MM.1S (cell line): Measurements from ENCODE around the gene DLG3.

Experiments used
- DNase-seq: peaks from one replicate; pipeline ENCODE4 v3.0.0-alpha.2; 2015
- H2AFZ ChIP-seq: fragments of 300-600 bp; sonication (generic); 2 replicates; pipeline ENCODE4 v1.6.0; 2016; ENCODE audit warnings: antibody characterized with exemption, low read length
- H3F3A ChIP-seq: fragments of 300-600 bp; sonication (generic); 2 replicates; pipeline ENCODE4 v1.6.1; 2016; ENCODE audit warnings: mild to moderate bottlenecking, antibody characterized with exemption, low read length, moderate library complexity, mixed read lengths; ENCODE audit not compliant: insufficient read depth
- H3K27ac ChIP-seq: fragments of 300-600 bp; sonication (generic); 2 replicates; pipeline ENCODE4 v1.5.1; 2016; ENCODE audit warnings: mild to moderate bottlenecking, low read length
- H3K27me3 ChIP-seq: fragments of 300-600 bp; sonication (generic); replicated peaks from 2 replicates; pipeline ENCODE4 v1.6.0; 2016; ENCODE audit warnings: low read length; ENCODE audit not compliant: insufficient read depth
- H3K36me3 ChIP-seq: fragments of 300-600 bp; sonication (generic); replicated peaks from 2 replicates; pipeline ENCODE4 v1.6.1; 2016; ENCODE audit warnings: mild to moderate bottlenecking, low read length, mixed read lengths; ENCODE audit not compliant: insufficient read depth
- H3K4me1 ChIP-seq: fragments of 300-600 bp; sonication (generic); 2 replicates; pipeline ENCODE4 v1.6.1; 2016; ENCODE audit warnings: low read length, mixed read lengths
- H3K4me2 ChIP-seq: fragments of 300-600 bp; sonication (generic); 2 replicates; pipeline ENCODE4 v1.6.0; 2016; ENCODE audit warnings: low read depth, low read length
- H3K4me3 ChIP-seq: fragments of 300-600 bp; sonication (generic); 2 replicates; pipeline ENCODE4 v1.5.1; 2016; ENCODE audit warnings: low read length, mixed read lengths
- H3K79me2 ChIP-seq: fragments of 300-600 bp; sonication (generic); 2 replicates; pipeline ENCODE4 v1.6.1; 2016; ENCODE audit warnings: mixed run types, low read length, mixed read lengths
- H3K9ac ChIP-seq: fragments of 300-600 bp; sonication (generic); 2 replicates; pipeline ENCODE4 v1.6.1; 2016; ENCODE audit warnings: low read length, mixed read lengths
- H3K9me2 ChIP-seq: fragments of 300-600 bp; sonication (generic); replicated peaks from 2 replicates; pipeline ENCODE4 v1.6.1; 2016; ENCODE audit warnings: mild to moderate bottlenecking, low read length, mixed read lengths; ENCODE audit not compliant: insufficient read depth
- H3K9me3 ChIP-seq: fragments of 300-600 bp; sonication (generic); replicated peaks from 2 replicates; pipeline ENCODE4 v1.6.1; 2016; ENCODE audit warnings: mild to moderate bottlenecking, low read length, mixed read lengths; ENCODE audit not compliant: insufficient read depth
- H4K20me1 ChIP-seq: fragments of 300-600 bp; sonication (generic); 2 replicates; pipeline ENCODE4 v1.6.1; 2016; ENCODE audit warnings: mild to moderate bottlenecking, low read length, moderate library complexity, mixed read lengths; ENCODE audit not compliant: insufficient read depth
- CTCF ChIP-seq: fragments of 300-600 bp; sonication (generic); IDR thresholded peaks from 2 replicates; pipeline ENCODE4 v1.5.1; 2016; ENCODE audit warnings: antibody characterized with exemption, low read length, mixed read lengths
- EZH2 ChIP-seq: fragments of 300-600 bp; sonication (generic); optimal IDR thresholded peaks from 2 replicates; pipeline ENCODE3; 2017; ENCODE audit warnings: low read depth, mild to moderate bottlenecking, antibody characterized with exemption, low read length, mixed read lengths
- EZH2phosphoT487 ChIP-seq: fragments of 300-600 bp; sonication (generic); IDR thresholded peaks from 2 replicates; pipeline ENCODE4 v1.6.1; 2018; ENCODE audit warnings: antibody characterized with exemption, low read length

The DLG3 gene

GRCh38 chrX:70496491-70496890 is 51.9 kb downstream of the DLG3 start:
- no peak overlapping the region for H3K9ac ChIP-seq
- H3K36me3 ChIP-seq, result no peaks in the 10 kb centered on the region; the same call in 1 of the 2 replicates
- no peaks in the 10 kb centered on the region for H3F3A ChIP-seq
- H3K4me3 ChIP-seq, result no peak overlapping the region
- H2AFZ ChIP-seq, result no peak overlapping the region
- no peaks in the 10 kb centered on the region for H3K9me3 ChIP-seq
- H3K9me2 ChIP-seq, result no peaks in the 10 kb centered on the region
- 0 out of 2 replicates have a peak, but pooled peaks cover 2% of the 10 kb centered on the region for H3K4me1 ChIP-seq
- no peak overlapping the region for H3K4me2 ChIP-seq
- no peaks in the 10 kb centered on the region for H3K79me2 ChIP-seq
- no peaks in the 10 kb centered on the region for H3K27me3 ChIP-seq
- no peak for DNase-seq
- TF ChIP-seq CTCF (no peak), EZH2 (no peak), EZH2phosphoT487 (no peak)
- H4K20me1 ChIP-seq, result no peaks in the 10 kb centered on the region
- no peak overlapping the region for H3K27ac ChIP-seq

GRCh38 chrX:70497026-70497425 is 52.4 kb downstream of the DLG3 start:
- Histone ChIP-seq H3K4me3 (no peak overlapping the region), H3K27ac (no peak overlapping the region), H3K4me1 (0 out of 2 replicates have a peak, but pooled peaks cover 2% of the 10 kb centered on the region), H3K36me3 (no peaks in the 10 kb centered on the region; the same call in 1 of the 2 replicates), H3K4me2 (no peak overlapping the region), H3K27me3 (no peaks in the 10 kb centered on the region), H3K79me2 (no peaks in the 10 kb centered on the region), H3F3A (no peaks in the 10 kb centered on the region), H3K9me3 (no peaks in the 10 kb centered on the region), H3K9ac (no peak overlapping the region), H3K9me2 (no peaks in the 10 kb centered on the region), H2AFZ (no peak overlapping the region), H4K20me1 (no peaks in the 10 kb centered on the region)
- DNase-seq, result no peak
- no peak for TF ChIP-seq EZH2phosphoT487
- no peak for TF ChIP-seq EZH2
- TF ChIP-seq CTCF, result no peak

- Histone ChIP-seq H3K4me1 (0 out of 2 replicates have a peak, but pooled peaks cover 2% of the 10 kb centered on the region), H3K27ac (no peak overlapping the region), H2AFZ (no peak overlapping the region), H3K9ac (no peak overlapping the region), H3K27me3 (no peaks in the 10 kb centered on the region), H3F3A (no peaks in the 10 kb centered on the region), H3K4me2 (no peak overlapping the region), H4K20me1 (no peaks in the 10 kb centered on the region), H3K79me2 (no peaks in the 10 kb centered on the region), H3K4me3 (no peak overlapping the region), H3K36me3 (no peaks in the 10 kb centered on the region; the same call in 1 of the 2 replicates), H3K9me3 (no peaks in the 10 kb centered on the region), H3K9me2 (no peaks in the 10 kb centered on the region)
- TF ChIP-seq EZH2 (no peak), CTCF (no peak), EZH2phosphoT487 (no peak)
- peak; percentile 49 for DNase-seq
Observed at GRCh38 chrX:70498129-70498528, 53.5 kb downstream of the DLG3 start.
